GM18505 (cell line): Measurements from ENCODE around the gene CTRB1.
"Not testable (repeated sequence)": the region's sequence is repeated elsewhere in the genome, so short reads cannot be mapped to it uniquely, and the experiment has no call there.

Experiments
- ATAC-seq: cut with Tn5 transposase; IDR thresholded peaks from one replicate; pipeline ENCODE4 v1.9.1; 2021; ENCODE audit not compliant: unreplicated experiment
- POLR2A ChIP-seq: IDR thresholded peaks from 4 replicates; pipeline ENCODE4 v1.6.1; 2011; ENCODE audit warnings: borderline replicate concordance; ENCODE audit not compliant: insufficient read depth, insufficient read length; ENCODE audit errors: extremely low read depth

The CTRB1 gene

DNA sequence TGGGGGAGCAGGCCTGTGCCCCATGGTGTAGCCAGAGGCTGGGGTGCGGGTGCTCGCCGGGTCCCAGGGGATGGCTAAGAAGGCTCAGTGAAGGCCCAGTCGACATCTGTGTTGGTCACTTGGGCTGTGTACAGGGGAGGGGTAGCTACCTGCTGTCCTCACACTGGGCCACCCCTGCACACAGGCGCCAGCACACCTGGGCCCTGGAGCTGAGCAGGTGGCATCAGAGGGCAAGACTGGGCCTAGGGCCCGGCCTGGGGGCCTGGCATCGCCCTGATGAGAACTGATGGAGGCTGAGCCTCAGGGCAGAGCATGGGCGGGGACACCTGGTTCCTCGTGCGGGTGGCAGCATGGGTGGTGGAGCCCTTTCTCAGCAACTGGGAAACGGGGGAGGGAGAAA is 11.0 kb upstream of the CTRB1 start:
- no peak for TF ChIP-seq POLR2A
- ATAC-seq = no peak

DNA sequence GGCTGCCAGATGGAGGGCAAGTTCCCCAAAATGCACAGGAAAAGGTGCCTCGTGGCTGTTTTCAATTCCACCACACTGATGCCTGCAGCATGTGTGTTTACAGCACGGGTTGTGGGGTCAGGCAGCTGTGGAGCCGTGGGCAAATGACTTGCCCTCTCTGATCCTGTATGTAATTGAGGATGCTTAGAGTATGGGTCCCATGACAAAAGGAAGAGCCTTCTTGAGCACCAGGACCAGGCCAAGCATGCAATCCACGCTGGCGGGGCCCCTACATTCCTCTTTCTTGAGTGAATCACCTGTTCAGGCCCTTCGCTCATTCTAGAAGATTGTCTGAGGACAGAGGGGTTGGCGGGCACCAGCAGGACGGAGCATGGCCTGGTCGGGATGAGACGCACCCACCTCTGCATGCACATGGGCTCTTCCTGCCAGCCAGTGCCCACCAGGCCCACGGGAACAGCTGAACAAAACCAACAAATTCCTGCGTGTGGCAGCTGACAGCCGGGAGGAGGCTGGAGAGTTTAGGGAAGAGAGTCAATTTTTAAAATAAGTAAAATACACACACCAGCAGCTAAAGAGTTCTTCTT is 10.5 kb upstream of the CTRB1 start:
- no peak for ATAC-seq
- no peak for TF ChIP-seq POLR2A

DNA sequence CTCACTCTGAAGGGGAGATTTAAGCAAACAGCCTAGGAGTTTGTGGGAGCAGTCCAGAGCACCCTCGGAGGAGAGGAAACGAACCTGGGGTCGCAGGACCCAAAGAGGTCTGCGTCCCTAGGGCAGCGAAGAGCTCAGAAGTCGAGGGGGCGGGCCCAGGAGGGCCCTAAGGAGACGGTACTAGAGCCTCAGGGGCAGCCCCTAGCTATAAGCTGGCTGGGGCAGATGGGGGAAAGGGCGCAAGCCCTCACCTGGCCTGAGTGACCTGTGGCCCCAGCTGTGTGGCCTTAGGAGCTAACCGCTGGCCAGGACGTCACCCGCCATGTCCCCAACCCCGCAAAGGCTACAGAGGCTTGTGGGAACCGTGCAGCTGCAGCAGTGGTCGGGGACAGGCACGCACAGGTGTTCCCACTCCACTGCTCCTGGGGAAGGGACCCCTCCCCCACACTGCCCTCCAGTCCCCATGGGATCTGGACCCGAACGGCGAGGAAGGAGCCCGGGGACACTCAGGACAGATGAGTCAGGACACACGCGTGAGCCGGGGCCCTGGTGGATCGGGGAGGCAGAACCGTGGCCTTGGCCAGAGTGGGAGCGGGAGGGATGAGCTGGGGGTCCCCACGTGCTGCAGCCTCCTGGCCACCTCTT is 9.8 kb upstream of the CTRB1 start:
- TF ChIP-seq POLR2A = no peak
- ATAC-seq = no peak

DNA sequence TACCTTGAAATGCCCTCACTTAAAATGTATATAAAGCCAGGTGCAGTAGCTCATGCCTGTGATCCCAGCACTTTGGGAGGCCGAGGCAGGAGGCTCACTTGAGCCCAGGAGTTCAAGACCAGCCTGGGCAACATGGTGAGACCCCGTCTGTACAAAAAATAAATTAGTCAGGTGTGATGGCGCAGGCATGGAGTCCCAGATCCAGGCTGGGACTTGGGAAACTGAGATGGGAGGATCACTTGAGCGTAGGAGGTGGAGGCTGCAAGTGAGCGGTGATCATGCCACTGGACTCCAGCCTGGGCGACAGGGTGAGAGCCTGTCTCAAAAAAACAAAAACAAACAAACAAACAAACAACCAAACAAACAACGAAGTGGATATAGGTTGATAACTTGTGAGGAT is 9.3 kb upstream of the CTRB1 start:
- ATAC-seq = not testable (repeated sequence)

DNA sequence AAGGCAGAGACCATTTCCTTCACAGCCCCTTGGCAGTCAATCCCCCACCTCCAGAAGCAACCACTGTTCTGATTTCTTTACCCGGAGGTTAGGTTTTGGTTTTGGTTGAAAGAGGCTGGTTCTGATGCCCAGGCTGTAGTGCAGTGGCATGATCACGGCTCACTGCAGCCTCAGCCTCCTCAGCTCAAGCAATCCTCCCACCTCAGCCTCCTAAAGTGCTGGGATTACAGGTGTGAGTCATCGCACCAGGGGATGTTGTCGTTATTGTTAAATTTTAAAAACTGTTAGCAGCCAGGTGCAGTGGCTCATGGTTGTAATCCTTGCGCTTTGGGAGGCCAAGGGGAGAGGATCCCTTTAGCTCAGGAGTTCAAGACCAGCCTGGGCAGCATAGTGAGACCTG is 8.8 kb upstream of the CTRB1 start:
- no peak for TF ChIP-seq POLR2A
- no peak for ATAC-seq

DNA sequence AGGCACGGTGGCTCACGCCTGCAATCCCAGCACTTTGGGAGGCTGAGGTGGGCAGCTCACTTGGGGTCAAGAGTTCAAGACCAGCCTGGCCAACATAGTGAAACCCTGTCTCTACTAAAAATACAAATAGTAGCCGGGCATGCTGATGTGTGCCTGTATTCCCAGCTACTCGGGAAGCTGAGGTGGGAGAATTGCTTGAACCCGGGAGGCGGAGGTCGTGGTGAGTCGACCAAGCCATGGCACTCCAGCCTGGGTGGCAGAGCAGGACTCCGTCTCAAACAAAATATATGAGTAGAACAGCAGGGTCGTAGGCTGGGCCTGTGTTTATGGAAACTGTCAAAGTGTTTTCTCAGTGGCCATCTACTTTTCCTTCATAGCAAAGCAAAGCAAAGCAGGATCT is 7.5 kb upstream of the CTRB1 start:
- not testable (repeated sequence) for ATAC-seq

DNA sequence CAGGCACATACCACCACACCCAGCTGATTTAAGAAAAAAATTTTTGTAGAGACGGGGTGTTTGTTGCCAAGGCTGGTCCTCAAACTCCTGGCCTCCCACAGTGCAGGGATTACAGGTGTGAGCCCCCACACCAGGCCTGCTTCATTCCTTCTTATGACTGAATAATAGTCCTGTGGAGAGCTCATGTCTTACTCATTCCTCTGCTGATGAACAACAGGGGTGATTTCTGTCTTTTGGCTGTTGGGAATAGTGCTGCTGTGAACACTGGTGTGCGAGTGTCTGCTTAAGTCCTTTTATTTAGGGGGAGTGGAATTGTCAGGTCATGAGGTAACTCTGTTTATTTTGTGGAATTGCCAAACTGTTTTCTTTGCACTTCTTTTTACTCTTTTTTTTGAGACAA is 2.7 kb upstream of the CTRB1 start:
- no peak for TF ChIP-seq POLR2A
- ATAC-seq = no peak

DNA sequence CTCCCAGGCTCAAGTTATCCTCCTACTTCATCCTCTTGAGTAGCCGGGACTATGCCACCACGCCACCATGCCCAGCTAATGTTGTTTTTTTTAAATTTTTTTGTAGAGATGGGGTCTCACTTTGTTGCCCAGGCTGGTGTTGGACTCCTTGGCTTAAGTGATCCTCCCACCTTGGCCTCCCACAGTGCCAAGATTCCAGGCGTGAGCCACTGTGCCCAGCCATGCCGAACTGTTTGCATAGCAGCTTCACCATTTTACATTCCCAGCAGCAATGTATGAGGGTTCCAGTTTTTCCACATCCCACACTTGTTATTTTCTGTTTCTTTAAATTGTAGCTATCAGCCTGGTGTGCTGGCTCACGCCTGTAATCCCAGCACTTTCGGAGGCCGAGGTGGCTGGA is 2.2 kb upstream of the CTRB1 start:
- TF ChIP-seq POLR2A = no peak
- no peak for ATAC-seq

DNA sequence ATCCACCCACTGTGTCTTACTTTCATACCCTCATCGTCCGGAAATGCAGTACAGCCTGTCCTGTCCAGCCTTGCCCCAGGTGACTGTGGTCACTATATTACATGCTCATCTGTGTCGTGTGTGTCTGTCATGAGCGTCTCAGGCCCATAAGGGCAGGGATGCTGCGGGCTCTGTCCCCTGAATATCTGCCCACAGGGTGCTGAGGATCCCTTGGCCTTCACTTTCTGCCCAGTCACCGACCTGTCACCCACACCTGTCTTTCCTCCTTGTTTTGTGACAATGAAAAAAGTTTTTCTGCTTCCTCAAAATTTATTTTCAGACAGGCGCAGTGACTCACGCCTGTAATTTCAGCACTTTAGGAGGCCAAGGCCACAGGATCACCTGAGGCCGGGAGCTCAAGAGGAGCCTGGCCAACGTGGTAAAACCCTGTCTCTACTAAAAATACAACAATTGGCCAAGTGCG is 1.4 kb upstream of the CTRB1 start:
- no peak for TF ChIP-seq POLR2A
- no peak for ATAC-seq

DNA sequence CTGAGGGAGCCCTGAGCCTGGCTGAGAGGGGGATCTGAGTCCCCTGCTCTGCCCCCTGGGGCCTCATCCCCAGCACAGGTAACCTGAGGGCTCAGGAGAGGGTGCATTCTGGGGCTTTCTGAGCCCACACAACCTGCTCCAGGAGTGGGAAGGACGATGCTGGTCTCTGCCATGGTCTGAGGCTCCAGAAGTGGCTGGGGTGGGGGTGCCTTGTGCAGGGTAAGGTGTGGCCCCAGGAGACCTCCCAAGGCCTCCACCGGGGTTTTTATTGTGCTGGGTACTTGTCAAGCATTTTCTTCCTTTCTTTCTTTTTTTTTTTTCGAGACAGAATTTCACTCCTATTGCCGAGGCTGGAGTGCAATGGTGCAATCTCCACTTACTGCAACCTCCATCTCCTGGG is 300 bp downstream of the CTRB1 start:
- ATAC-seq = no peak
- TF ChIP-seq POLR2A = no peak

DNA sequence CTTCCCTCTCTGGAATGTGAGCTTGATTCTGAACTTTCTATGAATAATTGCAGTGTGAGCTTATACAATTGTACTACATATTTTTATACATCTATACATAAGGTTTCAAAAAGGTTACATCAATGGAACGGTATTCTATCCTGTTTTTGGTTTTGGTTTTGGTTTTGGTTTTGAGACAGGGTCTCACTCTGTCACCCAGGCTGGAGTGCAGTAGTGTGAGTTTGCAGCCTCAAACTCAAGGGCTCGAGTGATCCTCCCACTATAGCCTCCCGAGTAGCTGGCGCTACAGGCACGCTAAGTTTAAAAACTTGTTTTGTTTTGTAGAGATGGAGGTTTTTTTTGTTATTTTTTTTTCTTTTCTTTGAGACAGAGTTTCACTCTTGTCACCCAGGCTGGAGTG is 1.1 kb downstream of the CTRB1 start:
- no peak for ATAC-seq
- TF ChIP-seq POLR2A = no peak

DNA sequence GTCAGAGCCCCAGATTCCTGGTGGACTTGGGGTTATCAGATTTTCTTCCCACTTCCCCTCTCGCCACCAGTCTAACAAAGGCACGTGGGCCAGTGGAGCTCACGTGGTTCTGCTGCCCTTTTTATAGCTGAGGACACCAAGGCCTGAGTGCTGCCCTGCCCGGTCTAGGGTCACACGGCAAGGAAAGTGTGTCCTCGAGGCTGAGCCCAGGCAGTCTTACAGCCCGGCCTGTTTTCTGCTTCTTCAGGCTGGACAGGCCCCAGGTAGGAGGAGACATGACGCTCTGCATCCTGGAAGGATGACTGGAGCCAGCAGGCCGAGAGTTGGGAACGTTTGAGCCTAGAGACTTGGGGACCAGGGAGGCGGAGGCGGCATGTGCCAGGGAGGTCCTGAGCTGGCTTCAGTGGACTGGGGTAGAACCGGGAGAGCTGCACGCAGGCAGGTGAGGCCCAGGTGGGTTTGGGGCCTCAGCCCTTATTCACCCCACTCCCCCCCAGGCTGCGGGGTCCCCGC is 3.5 kb downstream of the CTRB1 start:
- no peak for TF ChIP-seq POLR2A
- no peak for ATAC-seq

DNA sequence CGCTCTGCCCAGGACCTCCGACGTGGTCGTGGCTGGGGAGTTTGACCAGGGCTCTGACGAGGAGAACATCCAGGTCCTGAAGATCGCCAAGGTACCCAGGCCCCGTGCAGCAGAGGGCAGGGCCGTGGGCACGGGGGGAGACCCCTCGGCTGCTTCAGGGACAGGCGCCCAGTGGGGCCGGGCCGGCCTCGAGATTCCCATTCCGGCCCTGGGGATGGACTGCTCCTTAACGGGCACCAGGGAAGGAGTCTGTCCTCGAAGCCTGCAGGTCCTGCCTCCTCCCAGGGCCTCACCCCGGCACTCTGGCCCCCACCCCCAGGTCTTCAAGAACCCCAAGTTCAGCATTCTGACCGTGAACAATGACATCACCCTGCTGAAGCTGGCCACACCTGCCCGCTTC is 4.3 kb downstream of the CTRB1 start:
- not testable (repeated sequence) for ATAC-seq

DNA sequence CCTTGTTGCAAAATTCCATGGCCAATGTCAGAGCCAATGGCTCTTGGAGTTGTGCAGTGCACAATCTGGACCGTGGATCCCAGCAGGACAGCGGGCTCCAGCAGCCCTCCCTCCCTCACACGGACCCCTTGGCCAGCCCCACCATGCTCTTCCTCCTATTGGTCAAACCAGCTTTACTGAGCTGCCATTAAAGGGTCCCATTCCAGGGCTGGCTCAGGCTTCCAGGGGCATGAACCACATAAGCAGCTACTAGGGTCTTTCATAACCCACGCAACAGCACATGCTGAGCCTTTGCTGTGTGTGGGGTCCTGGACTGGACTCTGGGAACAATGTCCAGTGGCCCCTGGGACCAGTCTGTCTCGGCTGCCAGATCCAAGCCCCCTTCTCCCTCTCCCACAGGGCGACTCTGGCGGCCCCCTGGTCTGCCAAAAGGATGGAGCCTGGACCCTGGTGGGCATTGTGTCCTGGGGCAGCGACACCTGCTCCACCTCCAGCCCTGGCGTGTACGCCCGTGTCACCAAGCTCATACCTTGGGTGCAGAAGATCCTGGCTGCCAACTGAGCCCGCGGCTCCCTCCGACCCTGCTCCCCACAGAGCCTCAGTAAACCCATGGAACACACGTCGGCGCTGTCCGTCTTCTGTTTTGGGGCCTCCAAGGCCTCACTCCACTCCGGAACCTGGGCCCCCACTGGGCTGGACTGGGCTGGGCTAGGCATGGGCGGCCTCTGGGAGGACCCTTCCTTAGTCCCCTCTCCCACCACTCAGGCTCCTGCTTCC is 5.7 kb downstream of the CTRB1 start:
- no peak for TF ChIP-seq POLR2A
- no peak for ATAC-seq
